A204.1 (cell line): ENCODE results near the gene ZNF595.
"Not testable (repeated sequence)": the region's sequence is repeated elsewhere in the genome, so short reads cannot be mapped to it uniquely, and the experiment has no call there.

Source experiments
- FAIRE-seq: peaks from 2 replicates; lab custom pipeline; 2012; peaks lifted over from hg19 to GRCh38; lab: Jason Lieb, UNC

ZNF595 gene

DNA sequence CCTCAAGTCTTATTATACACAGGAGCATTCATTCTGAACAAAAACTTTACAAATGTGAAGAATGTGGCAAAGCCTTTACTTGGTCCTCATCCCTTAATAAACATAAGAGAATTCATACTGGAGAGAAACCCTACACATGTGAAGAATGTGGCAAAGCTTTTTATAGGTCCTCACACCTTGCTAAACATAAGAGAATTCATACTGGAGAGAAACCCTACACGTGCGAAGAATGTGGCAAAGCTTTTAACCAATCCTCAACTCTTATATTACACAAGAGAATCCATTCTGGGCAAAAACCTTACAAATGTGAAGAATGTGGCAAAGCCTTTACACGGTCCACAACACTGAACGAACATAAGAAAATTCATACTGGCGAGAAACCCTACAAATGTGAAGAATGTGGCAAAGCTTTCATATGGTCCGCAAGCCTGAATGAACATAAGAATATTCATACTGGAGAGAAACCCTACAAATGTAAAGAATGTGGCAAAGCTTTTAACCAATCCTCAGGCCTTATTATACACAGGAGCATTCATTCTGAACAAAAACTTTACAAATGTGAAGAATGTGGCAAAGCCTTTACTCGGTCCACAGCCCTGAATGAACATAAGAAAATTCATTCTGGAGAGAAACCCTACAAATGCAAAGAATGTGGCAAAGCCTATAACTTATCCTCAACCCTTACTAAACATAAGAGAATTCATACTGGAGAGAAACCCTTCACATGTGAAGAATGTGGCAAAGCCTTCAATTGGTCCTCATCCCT is 33.6 kb downstream of the ZNF595 start:
- not testable (repeated sequence) for FAIRE-seq

GRCh38 chr4:98386-98785 is 45.3 kb downstream of the ZNF595 start:
- FAIRE-seq: no peak

DNA sequence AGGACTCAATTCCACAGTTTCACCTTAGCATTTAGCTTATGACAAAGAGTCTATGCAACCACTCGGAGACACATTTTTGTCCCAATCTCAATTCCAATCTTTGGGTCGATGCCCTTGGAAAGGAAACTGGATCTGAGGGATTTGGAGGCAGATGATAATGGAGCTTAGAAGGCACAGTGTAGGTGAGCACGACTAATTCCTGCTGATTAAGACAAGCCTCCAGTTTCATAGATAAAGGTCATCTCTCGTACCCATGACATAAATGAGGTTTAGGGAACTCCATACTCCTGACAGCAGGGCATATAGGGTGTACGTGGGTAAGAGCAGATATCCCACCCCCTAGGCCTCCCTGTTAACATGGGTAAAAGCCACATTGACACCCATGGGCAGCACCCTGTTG is 46.7 kb downstream of the ZNF595 start:
- FAIRE-seq: no peak

DNA sequence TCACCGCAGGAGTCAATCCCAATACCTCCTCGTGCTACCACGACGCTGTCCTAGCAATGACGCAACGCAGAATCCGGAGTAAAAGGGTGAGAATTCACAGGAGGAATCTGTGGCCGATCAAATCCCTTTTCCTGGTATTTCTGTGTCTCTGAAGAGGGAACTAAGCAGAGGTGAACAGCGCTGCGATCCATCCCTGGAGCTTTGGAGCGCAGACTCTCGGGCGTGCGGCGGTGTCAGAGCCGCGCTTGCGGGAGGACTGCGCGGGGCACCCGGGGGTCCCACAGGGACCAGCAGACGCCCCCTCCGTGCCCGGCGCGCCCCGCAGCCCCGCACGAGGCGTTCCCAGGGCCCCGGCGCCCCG is 53.9 kb downstream of the ZNF595 start:
- no peak for FAIRE-seq

- FAIRE-seq: no peak
Measured at GRCh38 chr4:107444-108429, 54.6 kb downstream of the ZNF595 start.

DNA sequence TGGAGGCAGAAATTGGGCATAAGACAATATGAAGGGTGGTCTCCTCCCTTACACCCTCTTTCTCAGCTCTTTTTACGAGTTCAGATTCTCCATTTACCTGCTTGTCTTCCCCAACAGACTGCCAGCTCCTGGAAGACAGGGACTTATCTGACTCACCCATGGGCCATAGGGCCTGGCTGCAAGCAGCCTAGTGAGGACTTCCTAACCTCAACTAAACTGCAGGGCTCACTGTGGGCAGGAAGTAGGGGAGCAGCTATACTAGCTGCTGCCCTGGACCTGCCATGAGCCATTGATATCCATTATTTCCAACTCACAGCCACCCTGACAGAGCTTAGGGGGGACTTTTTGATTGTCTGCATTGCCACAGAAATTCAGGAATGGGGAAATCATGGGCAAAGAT is 59.6 kb downstream of the ZNF595 start:
- FAIRE-seq: no peak

DNA sequence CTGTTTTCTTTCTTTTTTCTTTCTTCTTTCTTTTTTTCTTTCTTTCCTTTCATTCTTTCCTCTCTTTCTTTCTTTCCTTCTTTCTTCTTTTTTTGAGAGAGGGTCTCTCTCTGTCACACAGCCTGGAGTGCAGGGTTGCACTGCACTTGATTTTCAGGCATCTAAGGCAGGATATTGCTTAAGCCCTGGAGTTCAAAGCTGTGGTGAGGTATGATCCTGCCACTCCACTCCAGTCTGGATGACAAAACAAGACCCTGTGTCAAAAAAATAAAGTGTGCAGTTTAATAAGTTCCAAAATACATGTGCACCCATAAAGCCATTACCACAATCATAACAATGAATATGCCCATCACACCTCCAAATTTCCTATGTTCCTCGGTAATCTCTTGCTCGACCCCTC is 60.6 kb downstream of the ZNF595 start:
- FAIRE-seq: no peak

- FAIRE-seq: no peak
Measured at GRCh38 chr4:114149-114548, 61.0 kb downstream of the ZNF595 start.

- no peak for FAIRE-seq
Measured at GRCh38 chr4:116499-116898, 63.4 kb downstream of the ZNF595 start.

- FAIRE-seq: no peak
Measured at GRCh38 chr4:120616-121015, 67.5 kb downstream of the ZNF595 start.

GRCh38 chr4:121408-122084 is 68.4 kb downstream of the ZNF595 start:
- FAIRE-seq: no peak

- FAIRE-seq: not testable (repeated sequence)
Measured at GRCh38 chr4:123922-124274, 70.8 kb downstream of the ZNF595 start.

DNA sequence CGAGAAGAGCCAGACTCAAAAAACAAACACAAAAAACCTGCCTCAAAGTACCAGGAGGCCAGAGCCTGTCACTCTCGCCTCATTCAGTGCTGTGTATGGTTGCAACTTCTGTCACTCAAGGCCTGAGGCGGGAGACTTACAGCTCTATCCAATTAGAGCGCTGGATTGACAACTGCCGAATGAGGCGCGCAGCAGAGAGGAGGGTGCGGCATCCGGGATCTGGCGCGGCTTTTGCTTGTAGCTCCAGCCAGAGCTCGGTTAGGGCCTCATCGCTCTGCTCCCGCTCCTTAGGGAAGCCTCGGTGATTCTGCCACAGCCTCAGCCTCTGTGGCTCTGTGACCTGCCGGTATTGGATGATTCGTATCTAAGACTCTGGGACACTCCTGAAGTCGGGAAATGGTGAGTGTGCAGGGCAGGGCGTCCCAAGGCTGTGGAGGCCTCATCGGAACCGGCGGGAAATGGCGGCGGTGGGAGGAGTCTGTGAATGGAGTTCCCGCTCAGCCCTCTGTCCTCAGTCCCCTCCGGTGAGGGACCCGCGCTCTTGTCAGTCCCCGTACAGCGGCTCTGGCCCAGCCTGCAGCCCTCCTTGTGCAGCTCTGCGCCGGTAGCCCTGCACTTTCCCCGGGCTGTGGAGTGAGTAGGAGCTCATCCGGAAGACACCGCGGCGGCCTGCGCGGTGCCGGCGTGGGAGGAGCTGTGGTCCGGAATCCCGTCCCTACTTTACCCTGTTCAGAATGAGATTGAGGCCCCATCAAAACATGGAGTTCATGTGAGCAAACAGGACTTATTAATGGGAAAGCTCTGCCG is 71.4 kb downstream of the ZNF595 start, which contains the start of gene ZNF718:
TSS of gene ZNF718 (plus strand) at position 227 of the 807 bp plus-strand sequence. CDS start at position 397, 170 bp downstream.
- FAIRE-seq: no peak

DNA sequence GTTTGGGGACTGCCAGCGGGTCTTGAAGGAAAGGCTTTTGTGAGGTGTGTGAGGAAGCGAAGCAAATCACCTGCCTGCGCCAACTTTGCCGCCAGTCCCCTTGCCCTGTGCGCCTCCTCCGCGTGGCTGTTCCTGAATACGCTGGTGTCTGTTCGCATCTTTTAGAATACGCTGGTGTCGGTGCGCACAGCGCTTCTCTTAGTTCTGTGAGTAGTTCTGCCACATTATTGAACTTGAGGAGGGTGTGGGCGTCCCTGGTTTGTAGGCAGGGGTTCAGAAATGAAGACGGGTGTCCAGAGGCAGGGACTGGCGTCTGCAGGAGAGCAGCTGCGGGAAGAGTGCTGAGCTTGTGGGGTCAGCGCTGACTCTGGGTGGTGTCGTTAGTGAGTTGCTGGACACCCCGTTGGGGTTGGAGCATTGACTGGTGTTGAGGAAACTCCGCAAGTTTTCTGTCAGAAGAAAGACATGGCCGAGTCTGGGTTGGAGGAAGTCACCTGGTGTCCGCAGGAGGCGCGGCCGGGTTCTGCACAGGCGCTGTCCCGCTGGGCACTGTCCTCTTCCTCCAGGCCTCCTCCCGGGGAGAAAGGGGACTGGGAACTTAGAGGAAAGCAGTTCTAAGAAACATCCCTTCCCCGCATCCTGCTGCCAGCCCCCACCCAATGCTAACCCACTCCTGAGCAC is 72.1 kb downstream of the ZNF595 start:
- no peak for FAIRE-seq

DNA sequence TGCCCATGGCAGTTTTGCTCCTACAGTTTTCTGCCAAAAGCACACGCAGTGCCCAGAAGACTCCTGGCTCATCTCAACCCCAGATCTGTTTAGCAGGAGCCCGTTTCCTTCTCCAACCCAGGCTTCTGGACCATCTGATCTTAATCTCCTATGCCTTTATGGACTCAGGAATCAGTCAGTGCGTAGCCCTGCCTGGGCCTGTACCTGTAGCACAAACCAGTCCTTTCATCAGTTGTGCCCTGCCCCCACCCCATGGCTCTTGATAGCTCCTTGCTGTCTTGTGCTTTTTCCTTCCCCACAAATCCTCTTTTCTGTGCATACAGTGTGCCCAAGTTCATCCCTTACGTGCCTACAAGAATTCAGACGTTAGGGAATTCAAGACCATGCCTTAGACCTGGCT is 72.7 kb downstream of the ZNF595 start:
- FAIRE-seq: no peak

GRCh38 chr4:132483-132882 is 79.4 kb downstream of the ZNF595 start:
- FAIRE-seq: no peak
